ENCODE results near the gene UFSP2.

DNA sequence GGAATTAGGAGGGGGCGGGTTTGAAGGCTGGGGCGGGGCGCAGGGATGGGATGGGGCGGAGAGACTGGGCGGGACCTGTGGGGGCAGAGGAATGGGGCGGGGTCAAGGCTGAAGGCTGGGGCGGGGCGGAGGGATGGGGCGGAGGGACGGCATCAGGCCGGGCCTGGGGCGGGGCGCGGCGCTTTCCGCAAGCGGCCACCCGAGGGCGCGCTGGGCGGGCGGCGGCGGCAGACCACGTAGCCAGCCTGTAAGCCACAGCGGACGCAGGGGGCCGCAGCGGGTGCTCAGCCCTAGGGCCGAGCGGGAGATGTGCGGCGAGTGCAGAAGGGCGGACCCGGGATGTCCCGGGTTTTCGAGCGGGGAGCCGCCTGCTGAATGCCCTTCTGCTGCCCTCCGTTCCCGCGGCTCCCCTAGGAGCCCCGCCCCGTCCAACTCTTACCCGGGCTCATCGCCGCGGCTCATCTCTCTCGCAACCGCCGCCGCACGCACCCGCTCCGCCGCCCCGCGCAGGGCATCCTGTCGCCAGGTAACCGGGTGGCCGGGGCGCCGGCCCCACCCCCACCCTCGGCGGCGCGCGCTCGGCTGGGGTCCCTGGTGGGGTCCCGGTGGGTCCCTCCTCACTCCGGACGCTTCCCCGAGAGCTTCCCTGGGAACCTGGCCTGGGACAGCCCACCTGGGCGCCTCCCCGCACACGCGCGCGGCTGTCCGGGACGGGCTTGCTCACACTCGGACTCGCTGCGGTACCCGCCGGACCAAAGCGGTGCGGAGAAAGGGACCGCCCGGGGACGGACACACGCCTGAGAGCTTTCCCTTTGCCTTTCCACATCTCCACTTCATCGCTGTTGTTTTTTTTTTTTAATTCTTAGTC, 45.7 kb upstream of the UFSP2 start, which contains the start of gene CCDC110:
- TF ChIP-seq CTCF (IDR thresholded peaks at IDR 0.05; ENCODE audit: low read depth, low read length, missing input control) (peak; percentile 59), JUND (IDR thresholded peaks at IDR 0.05) (no peak), REST (IDR thresholded peaks at IDR 0.05) (peak; percentile 16), ZBTB33 (IDR thresholded peaks at IDR 0.05) (no peak), SP1 (IDR thresholded peaks at IDR 0.05) (no peak), EGR1 (IDR thresholded peaks at IDR 0.05; ENCODE audit: low read depth in 2 of 2) (no peak)

All from liver (tissue), 3 donors.